Mesendoderm (in vitro differentiated cells): Measurements from ENCODE around the gene CHST11.

Experiments used
- DNase-seq: peaks from one replicate; pipeline ENCODE4 v3.0.0; 2013
- H2AK5ac ChIP-seq: 2 replicates; pipeline ENCODE4 v1.6.1; 2013; ENCODE audit warnings: low read length, inconsistent platforms
- H2BK120ac ChIP-seq: 2 replicates; pipeline ENCODE4 v1.6.1; 2013; ENCODE audit warnings: low read depth, mild to moderate bottlenecking, low read length, moderate library complexity, mixed read lengths
- H2BK15ac ChIP-seq: replicated peaks from 2 replicates; pipeline ENCODE4 v1.6.1; 2013; ENCODE audit warnings: low read depth, mild to moderate bottlenecking, moderate library complexity
- H2BK5ac ChIP-seq: 2 replicates; pipeline ENCODE4 v1.6.1; 2013; ENCODE audit warnings: low read length, inconsistent platforms
- H3K18ac ChIP-seq: 2 replicates; pipeline ENCODE4 v1.6.1; 2013; ENCODE audit warnings: mild to moderate bottlenecking, low read length, mixed read lengths
- H3K23ac ChIP-seq: one replicate; pipeline ENCODE4 v1.6.1; 2013; ENCODE audit warnings: low read length
- H3K27ac ChIP-seq: 2 replicates; pipeline ENCODE4 v1.5.1; 2013; ENCODE audit warnings: low read depth, mild to moderate bottlenecking, inconsistent platforms, low read length, moderate library complexity
- H3K27me3 ChIP-seq: 2 replicates; pipeline ENCODE4 v1.6.1; 2013; ENCODE audit warnings: low read length, control low read depth, mild to moderate bottlenecking, inconsistent platforms; ENCODE audit not compliant: insufficient read depth, poor library complexity
- H3K36me3 ChIP-seq: 2 replicates; pipeline ENCODE4 v1.6.1; 2013; ENCODE audit warnings: low read length, inconsistent platforms; ENCODE audit not compliant: control insufficient read depth, insufficient read depth
- H3K4ac ChIP-seq: one replicate; pipeline ENCODE4 v1.6.1; 2013; ENCODE audit warnings: low read depth, mild to moderate bottlenecking, low read length, moderate library complexity
- H3K4me1 ChIP-seq: 2 replicates; pipeline ENCODE4 v1.6.1; 2013; ENCODE audit warnings: low read depth, low read length, inconsistent platforms; ENCODE audit not compliant: control insufficient read depth
- H3K4me2 ChIP-seq: 2 replicates; pipeline ENCODE4 v1.6.1; 2013; ENCODE audit warnings: low read length
- H3K4me3 ChIP-seq: 2 replicates; pipeline ENCODE4 v1.5.1; 2013; ENCODE audit warnings: mild to moderate bottlenecking, low read length
- H3K56ac ChIP-seq: one replicate; pipeline ENCODE4 v1.6.1; 2013; ENCODE audit warnings: low read length
- H3K79me1 ChIP-seq: 2 replicates; pipeline ENCODE4 v1.6.1; 2013; ENCODE audit warnings: low read length, inconsistent platforms
- H3K79me2 ChIP-seq: 2 replicates; pipeline ENCODE4 v1.6.1; 2013; ENCODE audit warnings: mild to moderate bottlenecking, low read length; ENCODE audit not compliant: control insufficient read depth, insufficient read depth
- H3K9ac ChIP-seq: 2 replicates; pipeline ENCODE4 v1.6.1; 2013; ENCODE audit warnings: low read length, inconsistent platforms
- H4K5ac ChIP-seq: one replicate; pipeline ENCODE4 v1.6.1; 2013; ENCODE audit warnings: low read length
- H4K8ac ChIP-seq: one replicate; pipeline ENCODE4 v1.6.1; 2013; ENCODE audit warnings: low read depth, mild to moderate bottlenecking, control low read depth, low read length, moderate library complexity
- WGBS: extraction: QIAGEN DNeasy Blood & Tissue Kit; methylation state at CpG from one replicate; pipeline ENCODE4 v1.1.7; 2013; ENCODE audit warnings: low lambda C conversion rate, missing lambda C conversion rate; ENCODE audit not compliant: insufficient coverage; ENCODE audit errors: extremely low coverage; 5-methylcytosine and 5-hydroxymethylcytosine counted together

CHST11 gene

GRCh38 chr12:104682790-104683279 is 226.1 kb downstream of the CHST11 start:
- H3K4ac ChIP-seq: no peak overlapping the region
- no peaks in the 10 kb centered on the region for H3K27me3 ChIP-seq
- H3K4me2 ChIP-seq: no peak overlapping the region
- H3K9ac ChIP-seq: no peak overlapping the region
- H3K79me2 ChIP-seq: no peaks in the 10 kb centered on the region
- H2AK5ac ChIP-seq: no peak overlapping the region
- no peaks in the 10 kb centered on the region for H3K79me1 ChIP-seq
- no CpG with 5 or more reads among the region's 7 CpGs for WGBS
- no peak overlapping the region for H2BK15ac ChIP-seq
- DNase-seq: no peak
- H3K23ac ChIP-seq: no peak overlapping the region
- no peak overlapping the region for H4K5ac ChIP-seq
- H3K4me3 ChIP-seq: no peak overlapping the region
- no peak overlapping the region for H3K56ac ChIP-seq
- no peak overlapping the region for H3K27ac ChIP-seq
- no peak overlapping the region for H4K8ac ChIP-seq
- H3K4me1 ChIP-seq: no peaks in the 10 kb centered on the region
- no peak overlapping the region for H2BK120ac ChIP-seq
- no peaks in the 10 kb centered on the region for H3K36me3 ChIP-seq
- no peak overlapping the region for H3K18ac ChIP-seq
- H2BK5ac ChIP-seq: no peak overlapping the region

- WGBS: no CpG with 5 or more reads among the region's 5 CpGs
- H3K9ac ChIP-seq: no peak overlapping the region
These were observed 227.2 kb downstream of the CHST11 start for GRCh38 chr12:104683831-104684503.

GRCh38 chr12:104684884-104685283 is 228.1 kb downstream of the CHST11 start:
- Histone ChIP-seq H3K4me2 (no peak overlapping the region), H2AK5ac (no peak overlapping the region), H3K27me3 (no peaks in the 10 kb centered on the region), H3K4me1 (no peaks in the 10 kb centered on the region), H4K8ac (no peak overlapping the region), H3K4ac (no peak overlapping the region), H3K4me3 (no peak overlapping the region), H2BK120ac (no peak overlapping the region), H3K79me2 (no peaks in the 10 kb centered on the region), H3K79me1 (no peaks in the 10 kb centered on the region), H3K56ac (no peak overlapping the region), H3K27ac (no peak overlapping the region), H4K5ac (no peak overlapping the region), H3K36me3 (no peaks in the 10 kb centered on the region), H3K9ac (no peak overlapping the region), H2BK5ac (no peak overlapping the region), H3K23ac (no peak overlapping the region), H3K18ac (no peak overlapping the region), H2BK15ac (no peak overlapping the region)
- no CpG with 5 or more reads among the region's 1 CpG for WGBS
- no peak for DNase-seq

More at GRCh38 chr12:104683831-104684503, 227.2 kb downstream of the CHST11 start:
- Histone ChIP-seq H2BK15ac (no peak overlapping the region), H3K23ac (no peak overlapping the region), H3K27me3 (no peaks in the 10 kb centered on the region), H3K36me3 (no peaks in the 10 kb centered on the region), H2BK5ac (no peak overlapping the region), H3K79me2 (no peaks in the 10 kb centered on the region), H2BK120ac (no peak overlapping the region), H4K8ac (no peak overlapping the region), H3K4ac (no peak overlapping the region), H3K18ac (no peak overlapping the region), H2AK5ac (no peak overlapping the region), H3K4me2 (no peak overlapping the region), H3K79me1 (no peaks in the 10 kb centered on the region), H3K4me3 (no peak overlapping the region), H3K4me1 (no peaks in the 10 kb centered on the region), H4K5ac (no peak overlapping the region), H3K27ac (no peak overlapping the region), H3K56ac (no peak overlapping the region)
- DNase-seq: no peak

GRCh38 chr12:104685366-104685765 is 228.6 kb downstream of the CHST11 start:
- Histone ChIP-seq H2AK5ac (no peak overlapping the region), H3K79me2 (no peaks in the 10 kb centered on the region), H4K5ac (no peak overlapping the region), H3K36me3 (no peaks in the 10 kb centered on the region), H2BK15ac (no peak overlapping the region), H3K23ac (no peak overlapping the region), H3K4ac (no peak overlapping the region), H3K56ac (no peak overlapping the region), H3K4me3 (no peak overlapping the region), H3K4me2 (no peak overlapping the region), H3K9ac (no peak overlapping the region), H2BK120ac (no peak overlapping the region), H3K79me1 (no peaks in the 10 kb centered on the region), H3K27ac (no peak overlapping the region), H3K4me1 (no peaks in the 10 kb centered on the region), H4K8ac (no peak overlapping the region), H3K27me3 (no peaks in the 10 kb centered on the region), H2BK5ac (no peak overlapping the region), H3K18ac (no peak overlapping the region)
- no peak for DNase-seq
- WGBS: no CpG with 5 or more reads among the region's 2 CpGs

- Histone ChIP-seq H3K27ac (no peak overlapping the region), H3K27me3 (no peaks in the 10 kb centered on the region), H3K36me3 (no peaks in the 10 kb centered on the region), H2BK5ac (no peak overlapping the region), H3K4me2 (no peak overlapping the region), H4K8ac (no peak overlapping the region), H3K23ac (no peak overlapping the region), H4K5ac (no peak overlapping the region), H3K79me1 (no peaks in the 10 kb centered on the region), H3K79me2 (no peaks in the 10 kb centered on the region), H2AK5ac (no peak overlapping the region), H3K9ac (no peak overlapping the region), H3K4me1 (no peaks in the 10 kb centered on the region), H3K18ac (no peak overlapping the region), H3K56ac (no peak overlapping the region), H2BK120ac (no peak overlapping the region), H3K4me3 (no peak overlapping the region), H2BK15ac (no peak overlapping the region), H3K4ac (no peak overlapping the region)
- WGBS: no CpG with 5 or more reads among the region's 3 CpGs
- DNase-seq: no peak
These were observed 229.4 kb downstream of the CHST11 start for GRCh38 chr12:104686196-104686595.
